GM19463 (cell line): ENCODE data around the gene ATOSA.

ENCODE experiments used
- ATAC-seq: cut with Tn5 transposase; IDR thresholded peaks from one replicate; pipeline ENCODE4 v1.9.1; 2021; ENCODE audit warnings: mild to moderate bottlenecking, moderate library complexity; ENCODE audit not compliant: unreplicated experiment

ATOSA gene

GRCh38 chr15:52682781-52683180, 3.6 kb upstream of the ATOSA start:
- ATAC-seq, result no peak

- no peak for ATAC-seq
These were observed 3.0 kb upstream of the ATOSA start for GRCh38 chr15:52682200-52682599.

- ATAC-seq, result no peak
These were observed 2.3 kb upstream of the ATOSA start for GRCh38 chr15:52681441-52681840.

GRCh38 chr15:52680761-52681160, 1.6 kb upstream of the ATOSA start:
- no peak for ATAC-seq

GRCh38 chr15:52680041-52680391, 828 bp upstream of the ATOSA start:
- ATAC-seq, result no peak

GRCh38 chr15:52678468-52679231, 538 bp downstream of the ATOSA start:
- peak; percentile 17 for ATAC-seq

GRCh38 chr15:52677593-52678467, 1.4 kb downstream of the ATOSA start:
- ATAC-seq, result peak; percentile 34

- ATAC-seq, result no peak
These were observed 4.4 kb downstream of the ATOSA start for GRCh38 chr15:52674831-52675230.

GRCh38 chr15:52673734-52674133, 5.5 kb downstream of the ATOSA start:
- ATAC-seq, result no peak

GRCh38 chr15:52673312-52673711, 5.9 kb downstream of the ATOSA start:
- no peak for ATAC-seq

GRCh38 chr15:52672661-52673060, 6.5 kb downstream of the ATOSA start:
- ATAC-seq, result no peak

- ATAC-seq, result no peak
These were observed 9.1 kb downstream of the ATOSA start for GRCh38 chr15:52670087-52670486.

GRCh38 chr15:52668133-52668532, 11.1 kb downstream of the ATOSA start:
- no peak for ATAC-seq

- ATAC-seq, result peak; percentile 92
These were observed 11.6 kb downstream of the ATOSA start for GRCh38 chr15:52667597-52667996.

GRCh38 chr15:52663536-52664294, 15.5 kb downstream of the ATOSA start:
- ATAC-seq, result no peak

GRCh38 chr15:52661909-52662308, 17.3 kb downstream of the ATOSA start:
- ATAC-seq, result no peak

- ATAC-seq, result no peak
These were observed 19.0 kb downstream of the ATOSA start for GRCh38 chr15:52660192-52660591.

GRCh38 chr15:52658955-52659354, 20.2 kb downstream of the ATOSA start:
- ATAC-seq, result peak; percentile 96

- no peak for ATAC-seq
These were observed 21.9 kb downstream of the ATOSA start for GRCh38 chr15:52657338-52657737.

GRCh38 chr15:52656412-52656811, 22.8 kb downstream of the ATOSA start:
- ATAC-seq, result no peak

GRCh38 chr15:52653431-52653964, 25.7 kb downstream of the ATOSA start:
- ATAC-seq, result no peak
